T-helper 2 cell treated with Interferon-gamma antibody and Interleukin-4, amounts not matched to agents 5 μg/mL and 100 μg/mL, for 36 hours (primary cell): ENCODE measurements around the gene PSMB11.
"Not testable (repeated sequence)": the region's sequence is repeated elsewhere in the genome, so short reads cannot be mapped to it uniquely, and the experiment has no call there.

Experiments used
- DNase-seq: peaks from one replicate; pipeline ENCODE4 v3.0.0; 2021; ENCODE audit warnings: low spot score
- H3K27ac Mint-ChIP-seq: one replicate; pipeline ENCODE4 v1.8.0; 2021; ENCODE audit warnings: mild to moderate bottlenecking, mixed read lengths
- H3K27me3 Mint-ChIP-seq: one replicate; pipeline ENCODE4 v1.8.0; 2021; ENCODE audit warnings: low read depth, mixed read lengths
- H3K36me3 Mint-ChIP-seq: one replicate; pipeline ENCODE4 v1.8.0; 2021; ENCODE audit warnings: low read depth, mixed read lengths
- H3K4me1 Mint-ChIP-seq: one replicate; pipeline ENCODE4 v1.8.0; 2021; ENCODE audit warnings: low read depth, mixed read lengths
- H3K4me3 Mint-ChIP-seq: one replicate; pipeline ENCODE4 v1.8.0; 2022; ENCODE audit warnings: mild to moderate bottlenecking, moderate library complexity, mixed read lengths
- H3K9me3 Mint-ChIP-seq: one replicate; pipeline ENCODE4 v1.8.0; 2021; ENCODE audit warnings: mixed read lengths

The PSMB11 gene

DNA sequence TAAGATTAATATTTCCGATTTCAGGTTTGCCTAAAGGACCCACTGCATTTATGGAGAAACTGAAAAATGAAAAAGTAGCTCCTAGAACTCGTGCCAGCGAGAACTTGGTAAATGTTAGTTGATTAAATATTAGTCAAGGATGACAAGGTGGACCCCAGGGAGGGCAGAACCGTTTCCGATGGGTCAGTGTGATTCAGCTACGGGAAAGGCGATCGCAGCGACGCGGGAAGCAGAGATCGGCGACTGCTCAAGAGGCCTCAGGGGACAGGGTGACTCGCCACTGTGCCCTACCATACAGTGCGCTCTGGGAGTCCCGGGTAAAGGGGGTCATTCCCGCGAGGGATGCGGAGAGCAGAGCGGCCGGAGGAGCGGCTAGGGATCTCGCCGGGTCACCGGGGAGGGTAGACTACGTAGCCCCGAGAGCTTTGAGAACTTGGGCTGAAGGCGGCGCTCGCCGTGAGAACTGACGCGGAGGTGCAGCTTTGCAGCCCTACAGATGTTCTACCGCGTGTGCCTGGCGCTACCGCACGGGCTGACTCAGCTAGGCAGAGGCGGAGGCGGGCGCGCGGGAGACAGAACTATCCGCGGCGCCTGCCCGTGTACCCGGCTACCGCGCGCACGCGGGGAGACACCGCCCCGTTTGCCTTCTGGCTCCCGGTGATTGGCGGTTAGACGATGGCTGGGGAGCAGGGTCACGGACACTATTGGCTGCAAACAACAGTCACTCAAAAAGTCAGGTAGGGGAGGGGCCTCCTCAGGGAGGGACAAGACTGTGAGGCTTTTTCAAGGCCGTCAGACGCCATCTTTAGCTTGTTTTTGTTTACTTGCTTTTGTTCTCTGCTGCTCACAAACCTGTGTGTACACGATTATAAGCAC, 35.2 kb upstream of the PSMB11 start:
- Mint-ChIP-seq H3K36me3 (no peaks in the 10 kb centered on the region), H3K27me3 (no peaks in the 10 kb centered on the region), H3K9me3 (no peaks in the 10 kb centered on the region), H3K4me3 (peak overlapping the region; percentile 94), H3K4me1 (peaks cover 43% of the 10 kb centered on the region), H3K27ac (peak overlapping the region; percentile 96)
- peak; percentile 98 for DNase-seq

DNA sequence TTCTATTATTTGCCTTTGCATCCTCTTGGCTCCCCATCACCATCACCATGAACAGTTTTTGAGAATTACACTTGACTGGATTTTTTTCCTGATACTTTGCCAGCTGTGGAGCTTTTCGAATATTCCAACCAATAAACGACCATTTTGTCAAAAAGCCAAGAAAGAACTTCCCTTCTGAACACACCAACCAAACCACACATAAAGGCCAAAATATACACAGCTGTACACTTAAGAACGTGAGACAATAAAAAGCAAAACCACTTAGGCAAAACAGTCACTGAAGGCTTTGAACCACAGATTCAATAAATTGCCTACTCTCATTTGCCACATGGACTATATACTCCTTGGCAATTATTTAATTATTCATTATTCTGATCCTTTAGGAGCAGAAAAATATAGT, 33.2 kb upstream of the PSMB11 start:
- no peaks in the 10 kb centered on the region for H3K27me3 Mint-ChIP-seq
- H3K36me3 Mint-ChIP-seq, result no peaks in the 10 kb centered on the region
- H3K4me3 Mint-ChIP-seq, result peak overlapping the region; percentile 92
- H3K4me1 Mint-ChIP-seq, result peaks cover 43% of the 10 kb centered on the region
- H3K27ac Mint-ChIP-seq, result peak overlapping the region; percentile 75
- no peak for DNase-seq
- no peaks in the 10 kb centered on the region for H3K9me3 Mint-ChIP-seq

DNA sequence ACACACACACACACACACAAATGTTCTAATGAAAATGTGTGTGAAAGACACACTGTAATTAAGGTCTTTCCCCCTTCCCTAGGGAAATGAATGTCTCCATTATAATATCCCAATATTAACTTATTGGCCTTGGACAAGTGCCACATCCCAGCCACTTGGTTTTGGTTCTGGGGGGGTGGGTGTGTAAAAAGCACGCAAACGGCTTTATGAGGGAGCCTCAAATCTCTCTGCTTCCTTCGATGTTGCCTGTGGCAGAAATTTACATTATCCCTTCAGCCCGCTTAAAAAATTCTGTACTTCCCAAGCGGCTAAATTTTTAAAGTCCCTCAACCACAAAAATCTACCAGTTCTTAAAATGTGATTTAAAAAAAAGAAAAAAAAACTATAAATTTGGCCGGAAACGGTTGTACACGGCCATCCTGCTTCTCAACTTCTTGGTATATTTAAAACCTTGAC, 32.5 kb upstream of the PSMB11 start:
- no peaks in the 10 kb centered on the region for H3K27me3 Mint-ChIP-seq
- H3K27ac Mint-ChIP-seq, result peak overlapping the region; percentile 94
- peaks cover 43% of the 10 kb centered on the region for H3K4me1 Mint-ChIP-seq
- H3K36me3 Mint-ChIP-seq, result no peaks in the 10 kb centered on the region
- H3K4me3 Mint-ChIP-seq, result peak overlapping the region; percentile 92
- no peak for DNase-seq
- H3K9me3 Mint-ChIP-seq, result no peaks in the 10 kb centered on the region

DNA sequence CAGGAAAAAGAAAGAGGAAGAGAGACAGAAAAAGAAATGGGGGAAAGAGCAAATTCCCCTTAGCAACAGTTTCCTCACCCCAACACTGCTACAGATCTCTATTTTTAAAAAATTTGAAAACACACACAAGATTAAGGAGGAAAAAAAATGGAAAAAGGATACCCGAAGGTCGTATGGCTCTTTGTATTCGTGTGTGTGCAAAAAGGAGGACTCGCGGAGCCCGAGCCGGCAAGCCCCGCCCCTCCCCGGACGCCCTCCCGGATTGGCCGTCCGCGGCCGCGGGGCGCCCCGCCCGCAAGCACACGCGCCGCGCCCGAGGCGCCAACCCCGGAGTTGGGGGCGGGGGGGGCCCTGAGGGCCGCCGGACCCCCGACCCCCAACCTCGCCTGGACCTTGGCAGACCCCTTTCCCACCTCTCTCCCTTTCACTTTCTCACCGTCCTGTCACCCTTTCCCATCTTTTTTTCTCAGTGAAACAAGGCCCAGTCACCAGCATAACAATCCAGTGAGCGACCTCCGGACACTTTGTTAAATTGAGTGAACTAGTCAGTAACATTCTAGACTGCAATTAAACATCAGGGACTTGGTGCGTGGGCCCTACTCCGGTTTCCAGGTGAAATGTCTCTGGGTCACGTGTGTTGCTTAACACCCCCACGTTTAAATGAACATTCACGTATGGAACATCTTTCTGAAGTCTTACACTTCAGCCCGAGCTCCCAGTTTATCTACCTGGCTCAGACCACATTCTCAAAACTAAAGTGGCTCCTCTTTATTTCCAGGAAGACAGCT, 31.9 kb upstream of the PSMB11 start, which contains the start of gene C14orf93:
Gene C14orf93, minus strand, starts transcription at position 205 of the 788 bp plus-strand sequence. CDS start 11,120 bp downstream, outside the sequence.
- H3K4me3 Mint-ChIP-seq, result peak within 1 kb of the TSS; percentile 93
- peaks cover 39% of the 10 kb centered on the region for H3K4me1 Mint-ChIP-seq
- H3K9me3 Mint-ChIP-seq, result no peaks in the 10 kb centered on the region
- no peaks in the 10 kb centered on the region for H3K27me3 Mint-ChIP-seq
- H3K36me3 Mint-ChIP-seq, result no peaks in the 10 kb centered on the region
- peak; percentile 79 for DNase-seq
- H3K27ac Mint-ChIP-seq, result peak within 1 kb of the TSS; percentile 95

DNA sequence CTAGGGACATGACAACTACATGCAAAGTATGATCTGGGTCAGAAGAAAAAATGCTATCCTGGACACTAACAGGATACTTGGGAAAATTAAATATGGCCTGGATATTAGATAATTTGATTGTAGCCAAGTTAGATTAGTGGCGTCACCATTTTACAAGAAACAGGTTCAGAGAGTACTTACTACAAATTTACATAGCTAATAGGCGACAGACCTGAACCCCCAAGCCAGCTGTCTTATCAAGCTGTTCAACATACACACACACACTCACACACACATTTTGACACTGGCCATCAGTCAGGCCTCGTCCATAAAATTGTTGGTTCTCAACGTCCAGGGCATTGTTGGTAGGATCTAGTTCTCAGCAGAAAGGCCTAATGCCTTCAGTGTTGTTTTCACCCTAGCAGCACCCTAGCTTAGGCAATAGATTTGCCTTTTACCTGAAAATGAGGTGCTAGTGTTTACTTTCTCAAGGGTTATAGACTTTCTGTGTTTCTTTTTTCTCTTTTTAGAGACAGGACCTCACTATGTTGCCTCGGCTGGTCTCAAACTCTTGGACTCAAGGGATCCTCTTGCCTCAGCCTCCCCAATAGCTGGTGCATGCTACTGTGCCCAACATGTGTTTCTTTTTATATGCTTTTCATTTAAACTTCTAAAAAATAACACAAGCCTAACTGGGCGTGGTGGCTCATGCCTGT, 28.8 kb upstream of the PSMB11 start:
- H3K36me3 Mint-ChIP-seq, result no peaks in the 10 kb centered on the region
- DNase-seq, result no peak
- no peaks in the 10 kb centered on the region for H3K27me3 Mint-ChIP-seq
- H3K27ac Mint-ChIP-seq, result no peak overlapping the region
- H3K9me3 Mint-ChIP-seq, result no peaks in the 10 kb centered on the region
- H3K4me1 Mint-ChIP-seq, result peaks cover 25% of the 10 kb centered on the region
- no peak overlapping the region for H3K4me3 Mint-ChIP-seq

DNA sequence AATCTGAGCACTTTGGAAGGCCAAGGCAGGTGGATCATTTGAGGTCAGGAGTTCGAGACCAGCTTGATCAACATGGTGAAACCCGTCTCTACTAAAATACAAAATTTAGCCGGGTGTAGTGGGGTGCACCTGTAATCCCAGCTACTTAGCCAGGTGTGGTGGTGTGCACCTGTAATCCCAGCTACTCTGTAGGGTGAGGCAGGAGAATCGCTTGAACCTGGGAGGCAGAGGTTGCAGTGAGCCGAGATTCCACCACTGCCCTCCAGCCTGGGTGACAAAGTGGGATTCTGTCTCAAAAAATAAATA, 28.3 kb upstream of the PSMB11 start:
- H3K4me1 Mint-ChIP-seq, result peaks cover 20% of the 10 kb centered on the region
- not testable (repeated sequence) for H3K9me3 Mint-ChIP-seq, H3K27me3 Mint-ChIP-seq, DNase-seq, H3K27ac Mint-ChIP-seq, H3K36me3 Mint-ChIP-seq, H3K4me3 Mint-ChIP-seq

DNA sequence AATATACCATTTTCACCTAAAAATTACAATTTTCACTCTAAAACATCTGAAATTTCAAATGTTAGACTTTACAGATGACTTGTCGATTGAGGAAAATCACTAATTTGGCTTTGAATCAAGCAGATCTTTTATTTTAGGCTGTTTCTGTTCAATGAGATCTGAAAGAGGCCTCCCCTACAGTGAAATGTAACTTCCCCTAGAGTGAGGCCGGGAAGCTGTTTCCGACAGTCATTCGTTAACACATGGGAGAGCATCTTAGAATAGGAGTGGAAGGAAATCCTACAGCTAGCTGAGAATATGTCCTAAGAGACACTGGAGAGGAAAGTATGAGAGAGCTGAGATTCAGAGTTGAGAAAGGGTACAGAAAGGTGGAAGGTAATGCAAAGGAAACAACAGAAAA, 26.4 kb upstream of the PSMB11 start:
- peak overlapping the region; percentile 3 for H3K4me3 Mint-ChIP-seq
- peaks cover 7% of the 10 kb centered on the region for H3K4me1 Mint-ChIP-seq
- no peak for DNase-seq
- H3K27ac Mint-ChIP-seq, result peak overlapping the region; percentile 19
- H3K9me3 Mint-ChIP-seq, result no peaks in the 10 kb centered on the region
- no peaks in the 10 kb centered on the region for H3K27me3 Mint-ChIP-seq
- H3K36me3 Mint-ChIP-seq, result no peaks in the 10 kb centered on the region

DNA sequence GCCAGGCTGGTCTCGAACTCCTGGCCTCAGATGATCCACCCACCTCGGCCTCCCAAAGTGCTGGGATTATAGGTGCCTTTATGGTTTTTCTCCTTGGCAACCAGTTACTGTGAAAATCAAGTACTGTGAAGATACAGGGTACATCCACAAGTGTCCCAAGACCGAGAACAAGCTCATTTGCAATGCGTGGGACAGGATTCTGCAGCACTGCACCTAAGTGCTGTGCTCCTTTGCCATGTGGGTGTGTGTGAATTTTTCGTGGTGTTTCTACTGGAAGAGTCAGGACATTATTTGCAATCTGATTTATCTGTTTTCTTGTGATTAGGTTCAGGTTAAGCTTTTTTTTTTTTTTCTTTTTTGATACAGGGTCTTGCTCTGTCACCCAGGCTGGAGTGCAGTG, 24.9 kb upstream of the PSMB11 start:
- H3K4me1 Mint-ChIP-seq, result peaks cover 10% of the 10 kb centered on the region
- no peak overlapping the region for H3K4me3 Mint-ChIP-seq

DNA sequence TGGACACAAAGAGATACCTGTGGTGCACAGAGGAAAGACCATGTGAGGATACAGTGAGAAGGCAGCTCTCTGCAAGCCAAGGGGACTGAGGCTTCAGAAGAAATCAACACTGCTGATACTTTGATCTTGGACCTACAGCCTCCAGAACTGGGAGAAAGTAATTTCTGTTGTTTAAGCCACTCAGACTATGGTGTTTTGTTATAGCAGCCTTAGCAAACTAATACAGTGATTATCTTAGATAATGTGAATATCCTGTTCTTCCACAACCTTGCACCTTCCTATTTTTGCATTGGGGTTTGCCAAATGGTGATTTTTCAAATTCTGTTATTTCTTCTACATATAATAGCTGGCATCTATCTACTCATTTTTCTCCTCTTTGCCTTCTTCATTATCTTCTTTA, 23.9 kb upstream of the PSMB11 start:
- DNase-seq, result no peak
- H3K4me1 Mint-ChIP-seq, result peaks cover 15% of the 10 kb centered on the region
- H3K27me3 Mint-ChIP-seq, result no peaks in the 10 kb centered on the region
- H3K27ac Mint-ChIP-seq, result no peak overlapping the region
- H3K4me3 Mint-ChIP-seq, result no peak overlapping the region
- H3K9me3 Mint-ChIP-seq, result no peaks in the 10 kb centered on the region
- peaks cover 7% of the 10 kb centered on the region for H3K36me3 Mint-ChIP-seq

More for the DNA sequence above, 24.9 kb upstream of the PSMB11 start:
- Mint-ChIP-seq H3K27ac (no peak overlapping the region), H3K9me3 (no peaks in the 10 kb centered on the region), H3K27me3 (no peaks in the 10 kb centered on the region), H3K36me3 (peaks cover 2% of the 10 kb centered on the region)
- no peak for DNase-seq

DNA sequence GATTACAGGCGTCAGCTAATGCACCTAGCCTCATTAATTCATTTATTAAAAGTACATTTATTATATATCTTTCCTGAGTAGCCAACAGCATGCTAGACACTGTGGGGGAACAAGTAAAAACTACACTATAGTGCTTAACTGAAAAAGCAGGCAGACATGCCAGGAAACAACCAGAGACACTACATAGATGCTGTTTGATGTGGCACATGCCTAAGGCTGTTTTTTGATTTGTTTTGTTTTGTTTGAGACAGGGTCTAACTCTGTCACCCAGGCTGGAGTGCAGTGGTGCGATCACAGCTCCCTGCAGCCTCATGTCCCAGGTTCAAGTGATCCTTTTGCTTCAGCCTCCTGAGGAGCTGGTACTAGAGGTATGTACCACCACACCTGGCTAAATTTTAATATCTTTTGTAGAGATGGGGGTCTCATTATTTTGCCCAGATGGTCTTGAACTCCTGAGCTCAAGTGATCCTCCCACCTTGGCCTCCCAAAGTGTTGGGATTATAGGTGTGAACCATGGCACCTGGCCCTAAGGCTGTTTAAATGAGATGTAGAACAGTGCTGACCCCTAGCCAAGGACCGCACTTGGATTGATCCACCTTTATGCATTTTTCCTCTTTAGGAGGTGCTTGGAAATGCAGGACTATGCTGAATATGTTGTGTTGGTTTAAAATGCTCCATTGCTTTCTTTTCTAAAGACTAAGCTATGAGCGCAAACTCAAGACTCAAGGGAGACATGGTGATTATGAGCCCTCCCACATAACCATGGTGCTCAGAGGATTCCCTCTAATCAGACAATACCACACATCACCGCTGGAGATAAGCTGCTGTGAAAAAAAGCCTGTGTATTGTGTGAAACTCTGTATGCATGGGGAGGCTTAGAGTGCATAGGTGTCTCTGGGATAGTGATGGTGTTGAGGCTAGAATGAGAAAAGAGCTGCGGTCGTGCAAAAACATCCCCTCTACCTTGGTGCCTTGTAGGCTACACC, 21.6 kb upstream of the PSMB11 start:
- Mint-ChIP-seq H3K9me3 (no peaks in the 10 kb centered on the region), H3K27me3 (no peaks in the 10 kb centered on the region), H3K36me3 (peaks cover 25% of the 10 kb centered on the region), H3K4me1 (peaks cover 26% of the 10 kb centered on the region), H3K27ac (no peak overlapping the region), H3K4me3 (no peak overlapping the region)
- DNase-seq, result no peak

DNA sequence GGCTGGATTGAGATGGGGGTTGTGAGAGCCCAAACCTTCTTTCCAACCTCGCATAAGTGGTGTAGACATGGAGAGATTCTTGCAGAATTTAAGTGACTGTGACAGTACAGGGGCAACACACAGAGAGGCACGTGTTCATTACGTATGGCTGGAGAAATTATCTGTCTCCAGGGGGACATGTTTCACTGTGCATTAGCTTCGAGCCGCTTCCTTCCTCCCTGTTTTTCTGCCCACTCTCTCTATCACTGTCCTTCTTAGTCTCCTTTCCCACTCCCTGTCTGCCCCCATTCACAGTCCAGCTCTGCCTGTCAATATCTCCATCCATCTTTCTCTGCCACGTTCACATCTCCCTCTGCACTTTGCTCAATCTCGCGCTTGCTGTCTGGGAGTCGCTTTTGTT, 20.6 kb upstream of the PSMB11 start:
- Mint-ChIP-seq H3K9me3 (no peaks in the 10 kb centered on the region), H3K27ac (no peak overlapping the region), H3K27me3 (no peaks in the 10 kb centered on the region), H3K4me3 (no peak overlapping the region), H3K36me3 (peaks cover 35% of the 10 kb centered on the region), H3K4me1 (peaks cover 27% of the 10 kb centered on the region)
- DNase-seq, result no peak

DNA sequence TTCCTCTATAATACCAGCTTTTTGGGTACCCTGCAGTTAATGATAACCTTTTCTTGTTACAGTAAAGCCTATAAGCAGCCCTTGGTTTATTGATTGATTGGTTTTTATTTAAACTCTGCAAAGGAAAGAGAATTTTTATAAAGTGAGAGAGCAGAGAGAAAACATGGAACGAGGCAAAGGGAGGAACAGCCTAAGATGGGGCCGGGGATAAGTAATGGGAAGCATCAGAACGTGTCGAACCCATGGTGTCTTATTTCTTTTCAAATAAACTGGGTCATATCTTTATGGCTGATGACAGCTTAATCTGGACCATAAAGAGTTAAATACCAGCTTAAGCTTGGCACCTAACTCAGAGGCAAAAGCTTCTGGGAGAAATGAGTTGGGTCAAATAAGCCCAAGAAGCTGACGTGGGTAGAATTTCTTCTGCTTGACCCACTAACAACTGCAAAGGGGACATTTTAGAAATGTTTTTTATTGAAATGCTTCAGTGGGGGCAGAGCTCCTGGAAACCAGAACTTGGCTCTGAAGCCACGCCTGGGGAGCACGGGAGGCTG, 20.0 kb upstream of the PSMB11 start:
- H3K27ac Mint-ChIP-seq, result no peak overlapping the region
- H3K4me3 Mint-ChIP-seq, result no peak overlapping the region
- peaks cover 27% of the 10 kb centered on the region for H3K4me1 Mint-ChIP-seq

More for the DNA sequence above, 20.0 kb upstream of the PSMB11 start:
- DNase-seq, result no peak
- peaks cover 35% of the 10 kb centered on the region for H3K36me3 Mint-ChIP-seq
- H3K27me3 Mint-ChIP-seq, result no peaks in the 10 kb centered on the region
- H3K9me3 Mint-ChIP-seq, result no peaks in the 10 kb centered on the region
